GM23338 (cell line): Measurements from ENCODE around the gene OTOG.

Source experiments
- CTCF ChIP-seq, 2 experiments: fragments of 200-600 bp in 1 of 2; sonication (generic) in 1 of 2; conservative IDR thresholded peaks; 2 replicates each; pipeline versions ENCODE4 v1.5.1 to v1.6.1; 2016 to 2017; ENCODE audit warnings: antibody characterized with exemption in 2 of 2, low read depth in 2 of 2, mild to moderate bottlenecking in 2 of 2, moderate library complexity in 1 of 2
- EZH2 ChIP-seq: fragments of 200-600 bp; sonication (generic); IDR thresholded peaks from one replicate; pipeline ENCODE4 v1.8.0; 2017; ENCODE audit warnings: antibody characterized with exemption, mild to moderate bottlenecking, low read depth; ENCODE audit not compliant: unreplicated experiment
- EZH2phosphoT487 ChIP-seq: fragments of 200-600 bp; sonication (generic); IDR thresholded peaks from one replicate; pipeline ENCODE4 v1.8.1; 2018; ENCODE audit warnings: antibody characterized with exemption; ENCODE audit not compliant: unreplicated experiment
- JUNB ChIP-seq: IDR thresholded peaks from one replicate; pipeline ENCODE4 v1.6.1; 2016; ENCODE audit warnings: antibody characterized with exemption; ENCODE audit not compliant: unreplicated experiment
- NANOG ChIP-seq: IDR thresholded peaks from 2 replicates; pipeline ENCODE4 v1.6.1; 2016; ENCODE audit warnings: antibody characterized with exemption, borderline replicate concordance
- POLR2AphosphoS5 ChIP-seq: IDR thresholded peaks from 2 replicates; pipeline ENCODE4 v1.6.1; 2016; ENCODE audit warnings: antibody characterized with exemption, low read depth
- REST ChIP-seq: IDR thresholded peaks from one replicate; pipeline ENCODE4 v1.6.1; 2018; ENCODE audit warnings: antibody characterized with exemption; ENCODE audit not compliant: unreplicated experiment
- ZNF462 ChIP-seq: fragments of 250-450 bp; sonication (Bioruptor Pico); IDR thresholded peaks from 2 replicates; pipeline ENCODE4 v1.5.0; 2020; ENCODE audit warnings: mild to moderate bottlenecking, moderate library complexity

- TF ChIP-seq ZNF462 (no peak), JUNB (no peak), CTCF (conservative IDR thresholded peaks at IDR 0.05; ENCODE audit: low read depth in 2 of 2) (no peak), EZH2 (no peak), POLR2AphosphoS5 (no peak), EZH2phosphoT487 (no peak), NANOG (no peak), REST (no peak)
Measured at GRCh38 chr11:17641792-17642350, 94.8 kb downstream of the OTOG start.
